ENCODE data around the gene AGPAT2. TPM values are rescaled to one million over a fixed set of nuclear protein-coding genes. Genes with fewer than 3 reads are reported as not detected.

The AGPAT2 gene
- total and polyA plus RNA-seq, 2 experiments from 2014 or later = 31.8 to 44.7 TPM

DNA sequence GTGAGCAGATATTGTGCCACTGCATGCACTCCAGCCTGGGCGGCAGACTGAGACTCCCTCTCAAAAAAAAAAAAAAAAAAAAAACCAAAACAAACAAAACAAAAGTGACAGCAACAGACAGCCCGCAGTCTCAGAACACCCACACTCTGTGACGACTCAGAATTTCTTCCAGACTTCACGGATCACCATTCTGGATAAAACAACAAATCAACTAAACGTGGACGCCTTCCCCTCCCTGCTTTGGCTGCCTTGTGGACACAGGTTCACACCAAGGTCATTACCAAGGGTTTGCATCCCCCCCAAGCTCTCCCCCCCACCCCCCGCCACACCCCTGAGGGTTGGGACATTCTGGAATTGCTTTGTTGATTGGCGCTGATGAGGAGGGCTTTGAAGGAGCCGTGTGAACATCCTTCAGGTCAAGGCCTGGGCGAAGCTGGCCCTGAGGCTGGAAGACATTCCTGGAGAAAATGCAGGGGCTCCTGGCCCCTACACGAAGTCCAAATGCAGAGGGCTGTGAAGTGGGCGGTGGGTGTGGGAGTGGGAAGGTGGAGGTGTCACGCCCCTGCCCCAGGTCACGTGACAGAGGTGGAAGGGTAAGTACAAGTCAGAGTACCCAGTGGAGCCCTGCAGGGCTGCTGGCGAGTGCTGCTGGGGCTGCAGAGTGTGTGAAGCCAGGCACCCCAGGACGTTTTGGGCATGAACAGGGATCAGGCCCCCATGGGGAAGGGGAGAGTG, 45.4 kb upstream of the AGPAT2 start:
- DNase-seq (ENCODE audit: low spot score) (no peak), ATAC-seq (no peak)
- H3K36me3 ChIP-seq (ENCODE audit: insufficient read depth) = no peaks in the 10 kb centered on the region
- peaks cover 11% of the 10 kb centered on the region for H3K79me2 ChIP-seq (replicated peaks; ENCODE audit: insufficient read depth)
- no peak overlapping the region for H2AFZ ChIP-seq
- H3K9me3 Mint-ChIP-seq = no peaks in the 10 kb centered on the region; the same call in 1 of the 3 replicates
- H3K4me1 Mint-ChIP-seq = no peaks in the 10 kb centered on the region; the same call in 1 of the 3 replicates
- H3K27ac ChIP-seq (ENCODE audit: low read depth) = no peak overlapping the region
- H3K4me2 ChIP-seq = no peak overlapping the region
- no peaks in the 10 kb centered on the region for H3F3A ChIP-seq (replicated peaks; ENCODE audit: low read depth)
- H3K27me3 ChIP-seq (ENCODE audit: insufficient read depth) = peaks cover 15% of the 10 kb centered on the region
- no peak overlapping the region for H3K4me3 ChIP-seq
- no peak for TF ChIP-seq POLR2AphosphoS5 (IDR thresholded peaks at IDR 0.05; ENCODE audit: low read depth)
- no peak for TF ChIP-seq STAT1 (IDR thresholded peaks at IDR 0.05; ENCODE audit: unreplicated experiment)
- TF ChIP-seq JUNB (IDR thresholded peaks at IDR 0.05; ENCODE audit: unreplicated experiment) = no peak
- TF ChIP-seq ZNF114 (CRISPR knock-in tag; IDR thresholded peaks at IDR 0.05) = no peak
- no peak for TF ChIP-seq NANOG (IDR thresholded peaks at IDR 0.05; ENCODE audit: borderline replicate concordance)
- TF ChIP-seq, protein P1, sequence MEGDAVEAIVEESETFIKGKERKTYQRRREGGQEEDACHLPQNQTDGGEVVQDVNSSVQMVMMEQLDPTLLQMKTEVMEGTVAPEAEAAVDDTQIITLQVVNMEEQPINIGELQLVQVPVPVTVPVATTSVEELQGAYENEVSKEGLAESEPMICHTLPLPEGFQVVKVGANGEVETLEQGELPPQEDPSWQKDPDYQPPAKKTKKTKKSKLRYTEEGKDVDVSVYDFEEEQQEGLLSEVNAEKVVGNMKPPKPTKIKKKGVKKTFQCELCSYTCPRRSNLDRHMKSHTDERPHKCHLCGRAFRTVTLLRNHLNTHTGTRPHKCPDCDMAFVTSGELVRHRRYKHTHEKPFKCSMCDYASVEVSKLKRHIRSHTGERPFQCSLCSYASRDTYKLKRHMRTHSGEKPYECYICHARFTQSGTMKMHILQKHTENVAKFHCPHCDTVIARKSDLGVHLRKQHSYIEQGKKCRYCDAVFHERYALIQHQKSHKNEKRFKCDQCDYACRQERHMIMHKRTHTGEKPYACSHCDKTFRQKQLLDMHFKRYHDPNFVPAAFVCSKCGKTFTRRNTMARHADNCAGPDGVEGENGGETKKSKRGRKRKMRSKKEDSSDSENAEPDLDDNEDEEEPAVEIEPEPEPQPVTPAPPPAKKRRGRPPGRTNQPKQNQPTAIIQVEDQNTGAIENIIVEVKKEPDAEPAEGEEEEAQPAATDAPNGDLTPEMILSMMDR (conservative IDR thresholded peaks at IDR 0.05; ENCODE audit: low read depth in 2 of 2) = no peak
- TF ChIP-seq, protein P2, sequence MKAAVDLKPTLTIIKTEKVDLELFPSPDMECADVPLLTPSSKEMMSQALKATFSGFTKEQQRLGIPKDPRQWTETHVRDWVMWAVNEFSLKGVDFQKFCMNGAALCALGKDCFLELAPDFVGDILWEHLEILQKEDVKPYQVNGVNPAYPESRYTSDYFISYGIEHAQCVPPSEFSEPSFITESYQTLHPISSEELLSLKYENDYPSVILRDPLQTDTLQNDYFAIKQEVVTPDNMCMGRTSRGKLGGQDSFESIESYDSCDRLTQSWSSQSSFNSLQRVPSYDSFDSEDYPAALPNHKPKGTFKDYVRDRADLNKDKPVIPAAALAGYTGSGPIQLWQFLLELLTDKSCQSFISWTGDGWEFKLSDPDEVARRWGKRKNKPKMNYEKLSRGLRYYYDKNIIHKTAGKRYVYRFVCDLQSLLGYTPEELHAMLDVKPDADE (IDR thresholded peaks at IDR 0.05) = no peak
- no peak for TF ChIP-seq CREB1 (CRISPR knock-in tag; IDR thresholded peaks at IDR 0.05; ENCODE audit: low read depth)
- TF ChIP-seq ZNF331 (CRISPR knock-in tag; IDR thresholded peaks at IDR 0.05; ENCODE audit: low read depth) = no peak
- no peak for TF ChIP-seq EZH2 (IDR thresholded peaks at IDR 0.05; ENCODE audit: low read depth, unreplicated experiment)
- TF ChIP-seq, protein P3, sequence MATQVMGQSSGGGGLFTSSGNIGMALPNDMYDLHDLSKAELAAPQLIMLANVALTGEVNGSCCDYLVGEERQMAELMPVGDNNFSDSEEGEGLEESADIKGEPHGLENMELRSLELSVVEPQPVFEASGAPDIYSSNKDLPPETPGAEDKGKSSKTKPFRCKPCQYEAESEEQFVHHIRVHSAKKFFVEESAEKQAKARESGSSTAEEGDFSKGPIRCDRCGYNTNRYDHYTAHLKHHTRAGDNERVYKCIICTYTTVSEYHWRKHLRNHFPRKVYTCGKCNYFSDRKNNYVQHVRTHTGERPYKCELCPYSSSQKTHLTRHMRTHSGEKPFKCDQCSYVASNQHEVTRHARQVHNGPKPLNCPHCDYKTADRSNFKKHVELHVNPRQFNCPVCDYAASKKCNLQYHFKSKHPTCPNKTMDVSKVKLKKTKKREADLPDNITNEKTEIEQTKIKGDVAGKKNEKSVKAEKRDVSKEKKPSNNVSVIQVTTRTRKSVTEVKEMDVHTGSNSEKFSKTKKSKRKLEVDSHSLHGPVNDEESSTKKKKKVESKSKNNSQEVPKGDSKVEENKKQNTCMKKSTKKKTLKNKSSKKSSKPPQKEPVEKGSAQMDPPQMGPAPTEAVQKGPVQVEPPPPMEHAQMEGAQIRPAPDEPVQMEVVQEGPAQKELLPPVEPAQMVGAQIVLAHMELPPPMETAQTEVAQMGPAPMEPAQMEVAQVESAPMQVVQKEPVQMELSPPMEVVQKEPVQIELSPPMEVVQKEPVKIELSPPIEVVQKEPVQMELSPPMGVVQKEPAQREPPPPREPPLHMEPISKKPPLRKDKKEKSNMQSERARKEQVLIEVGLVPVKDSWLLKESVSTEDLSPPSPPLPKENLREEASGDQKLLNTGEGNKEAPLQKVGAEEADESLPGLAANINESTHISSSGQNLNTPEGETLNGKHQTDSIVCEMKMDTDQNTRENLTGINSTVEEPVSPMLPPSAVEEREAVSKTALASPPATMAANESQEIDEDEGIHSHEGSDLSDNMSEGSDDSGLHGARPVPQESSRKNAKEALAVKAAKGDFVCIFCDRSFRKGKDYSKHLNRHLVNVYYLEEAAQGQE (IDR thresholded peaks at IDR 0.05; ENCODE audit: unreplicated experiment) = no peak
- no peak for TF ChIP-seq EZH2phosphoT487 (IDR thresholded peaks at IDR 0.05; ENCODE audit: unreplicated experiment)
- TF ChIP-seq, protein P4, sequence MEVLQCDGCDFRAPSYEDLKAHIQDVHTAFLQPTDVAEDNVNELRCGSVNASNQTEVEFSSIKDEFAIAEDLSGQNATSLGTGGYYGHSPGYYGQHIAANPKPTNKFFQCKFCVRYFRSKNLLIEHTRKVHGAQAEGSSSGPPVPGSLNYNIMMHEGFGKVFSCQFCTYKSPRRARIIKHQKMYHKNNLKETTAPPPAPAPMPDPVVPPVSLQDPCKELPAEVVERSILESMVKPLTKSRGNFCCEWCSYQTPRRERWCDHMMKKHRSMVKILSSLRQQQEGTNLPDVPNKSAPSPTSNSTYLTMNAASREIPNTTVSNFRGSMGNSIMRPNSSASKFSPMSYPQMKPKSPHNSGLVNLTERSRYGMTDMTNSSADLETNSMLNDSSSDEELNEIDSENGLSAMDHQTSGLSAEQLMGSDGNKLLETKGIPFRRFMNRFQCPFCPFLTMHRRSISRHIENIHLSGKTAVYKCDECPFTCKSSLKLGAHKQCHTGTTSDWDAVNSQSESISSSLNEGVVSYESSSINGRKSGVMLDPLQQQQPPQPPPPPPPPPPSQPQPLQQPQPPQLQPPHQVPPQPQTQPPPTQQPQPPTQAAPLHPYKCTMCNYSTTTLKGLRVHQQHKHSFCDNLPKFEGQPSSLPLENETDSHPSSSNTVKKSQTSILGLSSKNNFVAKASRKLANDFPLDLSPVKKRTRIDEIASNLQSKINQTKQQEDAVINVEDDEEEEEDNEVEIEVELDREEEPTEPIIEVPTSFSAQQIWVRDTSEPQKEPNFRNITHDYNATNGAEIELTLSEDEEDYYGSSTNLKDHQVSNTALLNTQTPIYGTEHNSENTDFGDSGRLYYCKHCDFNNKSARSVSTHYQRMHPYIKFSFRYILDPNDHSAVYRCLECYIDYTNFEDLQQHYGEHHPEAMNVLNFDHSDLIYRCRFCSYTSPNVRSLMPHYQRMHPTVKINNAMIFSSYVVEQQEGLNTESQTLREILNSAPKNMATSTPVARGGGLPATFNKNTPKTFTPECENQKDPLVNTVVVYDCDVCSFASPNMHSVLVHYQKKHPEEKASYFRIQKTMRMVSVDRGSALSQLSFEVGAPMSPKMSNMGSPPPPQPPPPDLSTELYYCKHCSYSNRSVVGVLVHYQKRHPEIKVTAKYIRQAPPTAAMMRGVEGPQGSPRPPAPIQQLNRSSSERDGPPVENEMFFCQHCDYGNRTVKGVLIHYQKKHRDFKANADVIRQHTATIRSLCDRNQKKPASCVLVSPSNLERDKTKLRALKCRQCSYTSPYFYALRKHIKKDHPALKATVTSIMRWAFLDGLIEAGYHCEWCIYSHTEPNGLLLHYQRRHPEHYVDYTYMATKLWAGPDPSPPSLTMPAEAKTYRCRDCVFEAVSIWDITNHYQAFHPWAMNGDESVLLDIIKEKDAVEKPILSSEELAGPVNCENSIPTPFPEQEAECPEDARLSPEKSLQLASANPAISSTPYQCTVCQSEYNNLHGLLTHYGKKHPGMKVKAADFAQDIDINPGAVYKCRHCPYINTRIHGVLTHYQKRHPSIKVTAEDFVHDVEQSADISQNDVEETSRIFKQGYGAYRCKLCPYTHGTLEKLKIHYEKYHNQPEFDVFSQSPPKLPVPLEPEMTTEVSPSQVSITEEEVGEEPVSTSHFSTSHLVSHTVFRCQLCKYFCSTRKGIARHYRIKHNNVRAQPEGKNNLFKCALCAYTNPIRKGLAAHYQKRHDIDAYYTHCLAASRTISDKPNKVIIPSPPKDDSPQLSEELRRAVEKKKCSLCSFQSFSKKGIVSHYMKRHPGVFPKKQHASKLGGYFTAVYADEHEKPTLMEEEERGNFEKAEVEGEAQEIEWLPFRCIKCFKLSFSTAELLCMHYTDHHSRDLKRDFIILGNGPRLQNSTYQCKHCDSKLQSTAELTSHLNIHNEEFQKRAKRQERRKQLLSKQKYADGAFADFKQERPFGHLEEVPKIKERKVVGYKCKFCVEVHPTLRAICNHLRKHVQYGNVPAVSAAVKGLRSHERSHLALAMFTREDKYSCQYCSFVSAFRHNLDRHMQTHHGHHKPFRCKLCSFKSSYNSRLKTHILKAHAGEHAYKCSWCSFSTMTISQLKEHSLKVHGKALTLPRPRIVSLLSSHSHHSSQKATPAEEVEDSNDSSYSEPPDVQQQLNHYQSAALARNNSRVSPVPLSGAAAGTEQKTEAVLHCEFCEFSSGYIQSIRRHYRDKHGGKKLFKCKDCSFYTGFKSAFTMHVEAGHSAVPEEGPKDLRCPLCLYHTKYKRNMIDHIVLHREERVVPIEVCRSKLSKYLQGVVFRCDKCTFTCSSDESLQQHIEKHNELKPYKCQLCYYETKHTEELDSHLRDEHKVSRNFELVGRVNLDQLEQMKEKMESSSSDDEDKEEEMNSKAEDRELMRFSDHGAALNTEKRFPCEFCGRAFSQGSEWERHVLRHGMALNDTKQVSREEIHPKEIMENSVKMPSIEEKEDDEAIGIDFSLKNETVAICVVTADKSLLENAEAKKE (CRISPR knock-in tag; IDR thresholded peaks at IDR 0.05) = no peak
- peaks cover 14% of the 10 kb centered on the region for H3K27me3 Mint-ChIP-seq (ENCODE audit: insufficient read depth, low read depth, poor library complexity)
- no peaks in the 10 kb centered on the region for H3K9me2 ChIP-seq (ENCODE audit: insufficient read depth)
- no peak overlapping the region for H3K27ac Mint-ChIP-seq
- no peaks in the 10 kb centered on the region for H3K4me1 ChIP-seq (ENCODE audit: insufficient read depth)
- H4K20me1 ChIP-seq (replicated peaks; ENCODE audit: insufficient read depth) = peaks cover 1% of the 10 kb centered on the region; the same call in 1 of the 2 replicates
- no peak overlapping the region for H3K4me3 Mint-ChIP-seq
- H3K36me3 Mint-ChIP-seq (ENCODE audit: low read depth) = peaks cover 4% of the 10 kb centered on the region
